ENCODE results near the gene ABTB2. TPM values are rescaled to one million over a fixed set of nuclear protein-coding genes. Genes with fewer than 3 reads are reported as not detected.

ABTB2 gene
- total RNA-seq, 2 experiments from 2014 or later: 0.97 TPM

DNA sequence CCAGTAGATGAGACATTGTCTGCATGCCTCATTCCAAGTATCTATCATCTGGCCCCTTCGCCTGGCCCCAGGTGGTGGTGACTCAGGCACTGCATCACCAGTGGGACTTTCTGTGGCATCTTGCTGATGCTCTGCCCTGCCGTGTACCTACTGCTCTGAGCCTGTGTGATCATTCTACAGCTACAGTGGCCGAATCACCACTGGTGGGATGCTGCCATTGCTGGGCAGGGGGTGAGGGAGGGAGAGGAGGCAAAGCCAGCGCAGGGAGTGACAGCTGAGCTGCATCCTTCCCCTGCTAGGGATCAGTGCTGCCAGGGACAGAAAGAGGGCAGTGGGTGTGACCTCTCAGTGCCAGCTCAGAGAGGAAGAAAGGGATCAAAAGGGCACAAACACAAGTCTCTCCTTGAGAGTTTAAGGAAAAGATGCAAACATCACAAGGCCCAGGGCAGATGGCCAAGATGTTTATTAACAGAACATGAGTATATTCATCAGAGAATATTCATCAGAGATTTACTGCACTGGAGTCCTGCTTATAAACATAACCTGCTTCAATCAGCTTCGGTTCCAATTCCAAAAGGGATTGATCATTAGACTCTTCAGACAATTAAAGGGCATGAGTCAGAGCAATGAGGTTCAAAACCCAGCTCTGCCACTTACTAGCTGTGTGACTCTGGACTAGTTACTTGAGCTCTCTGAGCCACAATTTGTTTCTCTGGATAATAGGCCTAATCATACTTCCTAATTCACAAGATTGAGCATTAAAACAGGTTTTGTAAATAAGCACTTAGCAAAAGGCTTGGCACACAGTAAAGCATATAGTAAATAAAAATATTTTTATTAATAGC, 142.6 kb downstream of the ABTB2 start:
- Mint-ChIP-seq H3K9me3 (ENCODE audit: insufficient read depth) (no peaks in the 10 kb centered on the region), H3K27me3 (ENCODE audit: low read depth) (peaks cover 6% of the 10 kb centered on the region), H3K4me3 (no peak overlapping the region), H3K4me1 (ENCODE audit: low read depth) (peaks cover 6% of the 10 kb centered on the region), H3K36me3 (ENCODE audit: low read depth) (no peaks in the 10 kb centered on the region), H3K27ac (no peak overlapping the region)
- DNase-seq (peak; percentile 41), ATAC-seq (peak; percentile 71)
- CTCF ChIA-PET: interaction anchor here (0.5 to 1.0 kb wide), 4 partner anchors 11 to 255 kb away, joined by 3 to 4 read pairs (median 4); partner anchors contain the start of gene ABTB2
- POLR2A ChIA-PET: interaction anchor here (0.5 kb wide), 1 partner anchor 9 kb away, joined by 3 read pairs; no protein-coding TSS in a partner anchor

GRCh38 chr11:34213366-34213765, 144.4 kb downstream of the ABTB2 start:
- DNase-seq (no peak), ATAC-seq (no peak)
- Mint-ChIP-seq H3K27me3 (ENCODE audit: low read depth) (peaks cover 8% of the 10 kb centered on the region), H3K4me1 (ENCODE audit: low read depth) (peaks cover 12% of the 10 kb centered on the region), H3K9me3 (ENCODE audit: insufficient read depth) (no peaks in the 10 kb centered on the region), H3K4me3 (no peak overlapping the region), H3K27ac (no peak overlapping the region), H3K36me3 (ENCODE audit: low read depth) (no peaks in the 10 kb centered on the region)
- ChIA-PET CTCF (no interaction called here), POLR2A (no interaction called here)

- POLR2A ChIA-PET: no interaction called here
These were observed 145.2 kb downstream of the ABTB2 start for GRCh38 chr11:34212566-34212965.

GRCh38 chr11:34209809-34210208, 148.0 kb downstream of the ABTB2 start:
- Mint-ChIP-seq H3K9me3 (ENCODE audit: insufficient read depth) (no peaks in the 10 kb centered on the region), H3K4me1 (ENCODE audit: low read depth) (peaks cover 23% of the 10 kb centered on the region), H3K27me3 (ENCODE audit: low read depth) (peaks cover 5% of the 10 kb centered on the region), H3K27ac (no peak overlapping the region), H3K4me3 (no peak overlapping the region), H3K36me3 (ENCODE audit: low read depth) (no peaks in the 10 kb centered on the region)
- no peak for ATAC-seq
- POLR2A ChIA-PET: no interaction called here
- CTCF ChIA-PET: no interaction called here
- DNase-seq: no peak

More at GRCh38 chr11:34212566-34212965, 145.2 kb downstream of the ABTB2 start:
- no peak for DNase-seq
- no peaks in the 10 kb centered on the region for H3K9me3 Mint-ChIP-seq (ENCODE audit: insufficient read depth)
- peaks cover 18% of the 10 kb centered on the region for H3K4me1 Mint-ChIP-seq (ENCODE audit: low read depth)
- no peaks in the 10 kb centered on the region for H3K36me3 Mint-ChIP-seq (ENCODE audit: low read depth)
- ATAC-seq: no peak
- H3K27me3 Mint-ChIP-seq (ENCODE audit: low read depth): peaks cover 5% of the 10 kb centered on the region
- no peak overlapping the region for H3K27ac Mint-ChIP-seq
- no peak overlapping the region for H3K4me3 Mint-ChIP-seq
- CTCF ChIA-PET: no interaction called here

- ChIA-PET CTCF (no interaction called here), POLR2A (no interaction called here)
- Mint-ChIP-seq H3K36me3 (ENCODE audit: low read depth) (no peaks in the 10 kb centered on the region), H3K4me3 (no peak overlapping the region), H3K27ac (peak overlapping the region; percentile 4), H3K27me3 (ENCODE audit: low read depth) (peaks cover 5% of the 10 kb centered on the region), H3K9me3 (ENCODE audit: insufficient read depth) (no peaks in the 10 kb centered on the region), H3K4me1 (ENCODE audit: low read depth) (peaks cover 29% of the 10 kb centered on the region)
- ATAC-seq (no peak), DNase-seq (no peak)
These were observed 149.3 kb downstream of the ABTB2 start for GRCh38 chr11:34208266-34209135.

GRCh38 chr11:34207487-34208180, 150.2 kb downstream of the ABTB2 start:
- CTCF ChIA-PET: interaction anchor here (1.4 kb wide), 1 partner anchor 33 kb away, joined by 5 read pairs; no protein-coding TSS in a partner anchor
- POLR2A ChIA-PET: no interaction called here
- H3K4me3 Mint-ChIP-seq: no peak overlapping the region
- no peaks in the 10 kb centered on the region for H3K9me3 Mint-ChIP-seq (ENCODE audit: insufficient read depth)
- H3K36me3 Mint-ChIP-seq (ENCODE audit: low read depth): no peaks in the 10 kb centered on the region
- DNase-seq (no peak), ATAC-seq (no peak)
- H3K27me3 Mint-ChIP-seq (ENCODE audit: low read depth): peaks cover 5% of the 10 kb centered on the region
- peaks cover 38% of the 10 kb centered on the region for H3K4me1 Mint-ChIP-seq (ENCODE audit: low read depth)
- H3K27ac Mint-ChIP-seq: no peak overlapping the region

- Mint-ChIP-seq H3K27ac (no peak overlapping the region), H3K4me3 (no peak overlapping the region), H3K4me1 (ENCODE audit: low read depth) (peaks cover 45% of the 10 kb centered on the region), H3K36me3 (ENCODE audit: low read depth) (no peaks in the 10 kb centered on the region), H3K27me3 (ENCODE audit: low read depth) (peaks cover 5% of the 10 kb centered on the region), H3K9me3 (ENCODE audit: insufficient read depth) (no peaks in the 10 kb centered on the region)
- no peak for ATAC-seq
- no peak for DNase-seq
- POLR2A ChIA-PET: interaction anchor here (0.7 to 1.1 kb wide), 2 partner anchors 9 to 313 kb away, joined by 3 to 4 read pairs; no protein-coding TSS in a partner anchor
- CTCF ChIA-PET: interaction anchor here (0.7 to 1.7 kb wide), 3 partner anchors 32 to 152 kb away, joined by 3 to 5 read pairs (median 3); partner anchors contain the start of gene ABTB2
These were observed 151.2 kb downstream of the ABTB2 start for GRCh38 chr11:34206407-34207300.

DNA sequence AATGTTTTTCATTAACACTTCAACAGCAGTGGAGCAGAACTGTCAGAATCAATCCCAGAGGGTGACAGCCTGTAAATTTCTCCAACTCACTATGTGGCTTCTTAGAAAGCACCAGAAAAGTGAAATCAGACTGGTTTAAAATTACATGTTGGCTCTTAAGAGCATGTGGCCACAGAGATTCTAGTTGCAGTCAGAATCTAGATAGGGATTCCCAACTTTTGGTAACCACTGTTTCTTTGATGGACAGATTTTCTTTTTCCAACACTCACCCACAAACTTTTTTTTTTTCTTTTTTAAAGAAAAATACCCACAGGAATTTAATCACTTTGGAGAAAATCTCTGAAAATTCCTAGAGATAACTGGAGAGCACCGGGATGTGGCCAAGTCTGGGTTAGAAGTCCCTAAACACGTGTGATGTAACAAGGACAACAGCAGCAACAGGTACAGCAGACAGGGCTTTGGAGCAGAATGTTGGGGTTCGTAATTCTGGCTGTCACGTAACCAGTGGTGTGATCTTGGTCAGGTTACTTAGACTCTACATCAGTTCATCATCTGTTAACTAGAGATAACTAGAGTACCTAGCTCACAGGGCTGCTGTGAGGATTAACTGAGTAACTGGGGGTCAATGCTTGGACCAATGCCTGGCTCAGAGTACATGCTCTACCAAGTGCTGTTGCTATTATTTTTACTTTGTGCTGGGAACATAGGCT, 152.3 kb downstream of the ABTB2 start:
- DNase-seq (no peak), ATAC-seq (no peak)
- ChIA-PET CTCF (interaction anchor here (0.7 to 1.7 kb wide), 2 partner anchors 19 to 153 kb away, joined by 3 to 4 read pairs; partner anchors contain the start of gene ABTB2), POLR2A (interaction anchor here (0.7 to 1.1 kb wide), 2 partner anchors 10 to 312 kb away, joined by 3 to 4 read pairs; no protein-coding TSS in a partner anchor)
- Mint-ChIP-seq H3K36me3 (ENCODE audit: low read depth) (no peaks in the 10 kb centered on the region), H3K4me3 (no peak overlapping the region), H3K4me1 (ENCODE audit: low read depth) (peaks cover 54% of the 10 kb centered on the region), H3K27ac (no peak overlapping the region), H3K9me3 (ENCODE audit: insufficient read depth) (no peaks in the 10 kb centered on the region), H3K27me3 (ENCODE audit: low read depth) (peaks cover 5% of the 10 kb centered on the region)

- H3K27me3 Mint-ChIP-seq (ENCODE audit: low read depth): peaks cover 2% of the 10 kb centered on the region
- ChIA-PET CTCF (interaction anchor here (0.7 to 2.2 kb wide), 5 partner anchors 10 to 269 kb away, joined by 3 to 11 read pairs (median 4); no protein-coding TSS in a partner anchor), POLR2A (interaction anchor here (0.7 kb wide), 1 partner anchor 99 kb away, joined by 3 read pairs; the partner anchor contains the start of gene NAT10)
- H3K9me3 Mint-ChIP-seq (ENCODE audit: insufficient read depth): no peaks in the 10 kb centered on the region
- no peak for DNase-seq
- no peaks in the 10 kb centered on the region for H3K36me3 Mint-ChIP-seq (ENCODE audit: low read depth)
- peaks cover 59% of the 10 kb centered on the region for H3K4me1 Mint-ChIP-seq (ENCODE audit: low read depth)
- H3K27ac Mint-ChIP-seq: no peak overlapping the region
- ATAC-seq: no peak
- no peak overlapping the region for H3K4me3 Mint-ChIP-seq
These were observed 153.2 kb downstream of the ABTB2 start for GRCh38 chr11:34204396-34205279.

Measured in activated CD8-positive, alpha-beta T cell treated with anti-CD3 and anti-CD28 coated beads, Interleukin-2, amount 10 ng/mL, durations not matched to agents 7 days and 5 days (primary cell).